AG04450 (cell line): Measurements from ENCODE around the gene PPM1N. TPM values are rescaled to one million over a fixed set of nuclear protein-coding genes. Genes with fewer than 3 reads are reported as not detected.

Experiments used
- CTCF ChIA-PET: fragments of 300-600, 350-600 bp; formaldehyde crosslinking; extraction: SDS; loops from one replicate; lab custom pipeline; 2022; ENCODE audit warnings: antibody characterized with exemption, inconsistent platforms; lab: Charles Lee
- POLR2A ChIA-PET: fragments of 350-600 bp; formaldehyde crosslinking; extraction: SDS; loops from one replicate; lab custom pipeline; 2021; ENCODE audit warnings: antibody characterized with exemption, inconsistent platforms; lab: Yijun Ruan, JAX
- DNase-seq: peaks from one replicate; pipeline ENCODE4 v3.0.0-alpha.2; 2011; ENCODE audit warnings: low read depth, low spot score
- H3K27ac ChIP-seq: one replicate; pipeline ENCODE4 v1.5.1; 2012; ENCODE audit warnings: low read depth, low read length, control low read depth
- H3K27me3 ChIP-seq: one replicate; pipeline ENCODE4 v1.6.0; 2012; ENCODE audit warnings: low read length; ENCODE audit not compliant: control insufficient read depth, insufficient read depth
- H3K4me3 ChIP-seq: 2 replicates; pipeline ENCODE4 v1.5.1; 2011; ENCODE audit warnings: mild to moderate bottlenecking, low read depth, low read length, control low read depth
- H3K9me3 ChIP-seq: 2 replicates; pipeline ENCODE4 v1.5.1; 2012; ENCODE audit warnings: low read length; ENCODE audit not compliant: control insufficient read depth, insufficient read depth
- polyA plus RNA-seq: library from polyadenylated mRNA; depleted of rRNA; stranded (reverse); fragments of >200 nt; gene quantifications from 2 replicates; pipeline ENCODE4 v1.2.3, GENCODE V29; 2011
- TF ChIP-seq, protein P1 (sequence below): IDR thresholded peaks from 2 replicates; pipeline ENCODE4 v1.5.1; 2011; ENCODE audit warnings: low read depth, low read length, control low read depth, inconsistent platforms

PPM1N gene
- polyA plus RNA-seq, 1 experiment, result 1.5 TPM

DNA sequence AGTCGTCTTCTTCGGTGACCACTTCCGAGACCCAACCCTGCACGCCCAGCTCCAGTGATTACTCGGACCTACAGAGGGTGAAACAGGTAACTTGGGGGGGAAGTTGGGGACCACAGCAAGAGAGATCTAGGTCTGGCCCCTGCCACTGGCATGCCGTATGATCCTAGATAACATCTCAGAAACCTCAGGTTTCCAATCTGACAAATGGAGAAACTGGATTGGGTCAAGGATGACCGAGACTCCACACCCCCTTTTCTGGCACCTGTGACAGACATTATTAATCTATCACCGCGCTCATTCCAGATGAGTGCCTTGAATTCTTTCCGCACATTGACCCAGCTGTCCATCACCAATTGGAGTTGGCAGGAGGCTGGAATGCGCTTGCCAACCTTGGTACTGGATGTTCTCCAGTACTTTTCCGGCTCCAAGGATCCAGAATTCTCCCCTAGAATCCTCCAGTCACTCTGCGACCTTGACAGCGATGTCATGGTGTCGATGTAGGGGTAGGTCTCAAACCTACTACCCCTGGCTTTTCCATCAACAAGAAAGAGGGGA, 26.4 kb downstream of the PPM1N start:
- no peak for DNase-seq
- CTCF ChIA-PET, result interaction anchor here (0.7 to 1.2 kb wide), 3 partner anchors 40 to 117 kb away, joined by 3 to 7 read pairs (median 4); no protein-coding TSS in a partner anchor

DNA sequence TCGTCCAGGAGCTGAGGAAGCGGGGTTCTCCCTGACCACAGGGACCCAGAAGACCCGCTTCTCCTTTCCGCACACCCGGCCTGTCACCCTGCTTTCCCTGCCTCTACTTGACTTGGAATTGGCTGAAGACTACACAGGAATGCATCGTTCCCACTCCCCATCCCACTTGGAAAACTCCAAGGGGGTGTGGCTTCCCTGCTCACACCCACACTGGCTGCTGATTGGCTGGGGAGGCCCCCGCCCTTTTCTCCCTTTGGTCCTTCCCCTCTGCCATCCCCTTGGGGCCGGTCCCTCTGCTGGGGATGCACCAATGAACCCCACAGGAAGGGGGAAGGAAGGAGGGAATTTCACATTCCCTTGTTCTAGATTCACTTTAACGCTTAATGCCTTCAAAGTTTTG, 27.9 kb downstream of the PPM1N start:
- no peaks in the 10 kb centered on the region for H3K27me3 ChIP-seq
- TF ChIP-seq, protein P1, sequence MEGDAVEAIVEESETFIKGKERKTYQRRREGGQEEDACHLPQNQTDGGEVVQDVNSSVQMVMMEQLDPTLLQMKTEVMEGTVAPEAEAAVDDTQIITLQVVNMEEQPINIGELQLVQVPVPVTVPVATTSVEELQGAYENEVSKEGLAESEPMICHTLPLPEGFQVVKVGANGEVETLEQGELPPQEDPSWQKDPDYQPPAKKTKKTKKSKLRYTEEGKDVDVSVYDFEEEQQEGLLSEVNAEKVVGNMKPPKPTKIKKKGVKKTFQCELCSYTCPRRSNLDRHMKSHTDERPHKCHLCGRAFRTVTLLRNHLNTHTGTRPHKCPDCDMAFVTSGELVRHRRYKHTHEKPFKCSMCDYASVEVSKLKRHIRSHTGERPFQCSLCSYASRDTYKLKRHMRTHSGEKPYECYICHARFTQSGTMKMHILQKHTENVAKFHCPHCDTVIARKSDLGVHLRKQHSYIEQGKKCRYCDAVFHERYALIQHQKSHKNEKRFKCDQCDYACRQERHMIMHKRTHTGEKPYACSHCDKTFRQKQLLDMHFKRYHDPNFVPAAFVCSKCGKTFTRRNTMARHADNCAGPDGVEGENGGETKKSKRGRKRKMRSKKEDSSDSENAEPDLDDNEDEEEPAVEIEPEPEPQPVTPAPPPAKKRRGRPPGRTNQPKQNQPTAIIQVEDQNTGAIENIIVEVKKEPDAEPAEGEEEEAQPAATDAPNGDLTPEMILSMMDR, result no peak
- no peak for DNase-seq
- peaks cover 17% of the 10 kb centered on the region for H3K9me3 ChIP-seq
- ChIA-PET CTCF (interaction anchor here (1.2 to 1.6 kb wide), 2 partner anchors 40 to 116 kb away, joined by 4 to 5 read pairs; no protein-coding TSS in a partner anchor), POLR2A (interaction anchor here (0.6 kb wide), 1 partner anchor 12 kb away, joined by 3 read pairs; no protein-coding TSS in a partner anchor)
- no peak overlapping the region for H3K4me3 ChIP-seq
- H3K27ac ChIP-seq, result no peak overlapping the region

More for the DNA sequence above, 26.4 kb downstream of the PPM1N start:
- POLR2A ChIA-PET, result interaction anchor here (0.6 kb wide), 1 partner anchor 82 kb away, joined by 5 read pairs; no protein-coding TSS in a partner anchor
- no peaks in the 10 kb centered on the region for H3K27me3 ChIP-seq
- H3K27ac ChIP-seq, result no peak overlapping the region
- peaks cover 8% of the 10 kb centered on the region; the same call in 1 of the 2 replicates for H3K9me3 ChIP-seq
- H3K4me3 ChIP-seq, result no peak overlapping the region
- TF ChIP-seq, protein P1, result no peak

DNA sequence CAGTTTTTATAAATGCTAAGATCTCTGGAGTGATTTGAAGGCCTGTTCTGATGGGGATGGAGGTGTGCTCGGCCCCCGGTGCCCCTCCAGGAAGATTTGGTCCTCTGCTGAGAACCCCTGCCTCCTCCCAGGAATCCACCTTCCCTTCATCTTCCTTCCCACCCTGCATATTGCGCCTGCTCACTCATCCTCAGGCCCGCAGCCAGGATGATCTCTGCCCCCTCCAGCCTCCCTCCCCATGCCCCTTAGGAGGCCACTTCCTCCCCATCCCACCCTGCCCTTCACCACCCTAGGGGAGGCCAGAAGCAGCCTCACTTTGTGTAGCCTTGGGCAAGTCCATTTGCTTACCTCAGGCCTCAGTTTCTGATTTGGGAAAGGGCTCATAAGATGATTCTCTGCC, 28.7 kb downstream of the PPM1N start:
- H3K9me3 ChIP-seq, result peaks cover 17% of the 10 kb centered on the region
- no peak for DNase-seq
- H3K27me3 ChIP-seq, result no peaks in the 10 kb centered on the region
- ChIA-PET CTCF (interaction anchor here (0.6 to 1.6 kb wide), 4 partner anchors 31 to 115 kb away, joined by 3 to 6 read pairs (median 4); no protein-coding TSS in a partner anchor), POLR2A (interaction anchor here (0.6 to 0.7 kb wide), 3 partner anchors 11 to 250 kb away, joined by 3 to 4 read pairs (median 3); no protein-coding TSS in a partner anchor)
- no peak overlapping the region for H3K27ac ChIP-seq
- TF ChIP-seq, protein P1, result no peak
- no peak overlapping the region for H3K4me3 ChIP-seq

DNA sequence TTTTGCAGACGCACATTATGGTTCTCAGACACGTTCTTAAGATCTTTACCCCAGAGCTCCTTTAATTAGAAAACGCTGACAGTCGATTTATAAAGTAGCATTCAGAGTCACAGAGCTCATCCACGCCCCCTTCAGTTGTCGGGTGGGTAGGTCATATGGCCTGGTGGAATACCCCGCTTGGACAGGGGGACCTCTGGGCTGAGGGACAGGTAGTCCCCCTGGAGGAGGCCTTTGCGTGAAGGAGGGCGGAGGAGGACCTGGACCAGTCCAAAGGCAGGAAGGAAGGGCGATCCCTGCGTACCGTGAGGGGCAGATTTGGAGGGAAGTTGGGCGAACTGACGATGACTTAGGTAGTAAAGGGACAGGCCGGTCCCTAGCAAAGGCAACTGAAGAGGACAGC, 29.5 kb downstream of the PPM1N start:
- Histone ChIP-seq H3K27ac (peak overlapping the region; percentile 31), H3K27me3 (no peaks in the 10 kb centered on the region), H3K4me3 (no peak overlapping the region), H3K9me3 (peaks cover 17% of the 10 kb centered on the region)
- TF ChIP-seq, protein P1, result 0 out of 2 replicates have a peak, but pooled peaks have one; percentile 5
- ChIA-PET POLR2A (interaction anchor here (0.7 to 1.7 kb wide), 2 partner anchors 19 to 49 kb away, joined by 3 to 4 read pairs; no protein-coding TSS in a partner anchor), CTCF (interaction anchor here (1.0 kb wide), 1 partner anchor 31 kb away, joined by 6 read pairs; no protein-coding TSS in a partner anchor)
- DNase-seq, result no peak
